ENCODE measurements around the gene SYN1.
"Not testable (repeated sequence)": the region's sequence is repeated elsewhere in the genome, so short reads cannot be mapped to it uniquely, and the experiment has no call there.

Gene SYN1

DNA sequence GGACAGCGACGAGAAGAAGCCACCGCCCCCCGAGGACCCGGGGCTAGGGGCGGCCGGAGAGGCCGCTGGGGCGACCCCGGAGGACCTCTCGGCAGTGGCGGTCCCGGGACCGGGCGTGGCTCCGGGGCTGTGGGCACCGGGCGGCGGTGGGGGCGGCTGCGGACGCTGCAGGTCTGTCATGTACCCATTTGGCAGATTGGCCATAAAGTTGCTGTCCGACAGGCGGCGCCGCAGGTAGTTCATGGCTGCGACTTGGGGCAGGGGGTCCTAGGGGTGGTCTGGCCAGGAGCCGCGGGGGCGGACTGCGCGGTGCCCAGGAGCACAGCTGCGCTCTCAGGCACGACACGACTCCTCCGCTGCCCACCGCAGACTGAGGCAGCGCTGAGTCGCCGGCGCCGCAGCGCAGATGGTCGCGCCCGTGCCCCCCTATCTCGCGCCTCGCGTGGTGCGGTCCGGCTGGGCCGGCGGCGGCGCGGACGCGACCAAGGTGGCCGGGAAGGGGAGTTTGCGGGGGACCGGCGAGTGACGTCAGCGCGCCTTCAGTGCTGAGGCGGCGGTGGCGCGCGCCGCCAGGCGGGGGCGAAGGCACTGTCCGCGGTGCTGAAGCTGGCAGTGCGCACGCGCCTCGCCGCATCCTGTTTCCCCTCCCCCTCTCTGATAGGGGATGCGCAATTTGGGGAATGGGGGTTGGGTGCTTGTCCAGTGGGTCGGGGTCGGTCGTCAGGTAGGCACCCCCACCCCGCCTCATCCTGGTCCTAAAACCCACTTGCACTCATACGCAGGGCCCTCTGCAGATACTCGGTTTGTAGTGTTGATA, at the start of gene SYN1:
Gene SYN1 (minus strand): TSS at position 372 of the 817 bp plus-strand sequence. CDS start 129 bp downstream, at position 243.
- DNase-seq (ENCODE audit: low read depth) = peak; percentile 39

DNA sequence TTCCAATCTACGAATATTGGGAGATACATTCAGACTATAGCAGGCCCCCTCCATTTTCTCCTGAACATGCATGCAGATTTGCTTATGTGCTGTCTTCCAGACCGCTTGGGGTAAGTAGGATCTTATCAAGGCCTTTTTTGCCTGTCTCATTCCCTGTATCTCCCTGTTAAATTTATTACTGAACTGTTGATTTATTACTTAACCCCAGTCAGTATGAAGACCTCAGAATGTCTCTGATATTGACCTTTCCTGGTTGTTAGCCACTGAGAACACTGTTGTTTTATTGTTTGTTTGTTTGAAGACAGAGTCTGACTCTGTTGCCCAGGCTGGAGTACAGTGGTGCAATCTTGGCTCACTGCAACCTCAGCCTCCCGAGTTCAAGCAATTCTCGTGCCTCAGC, 46.1 kb upstream of the SYN1 start:
- not testable (repeated sequence) for DNase-seq (ENCODE audit: low read depth)

DNA sequence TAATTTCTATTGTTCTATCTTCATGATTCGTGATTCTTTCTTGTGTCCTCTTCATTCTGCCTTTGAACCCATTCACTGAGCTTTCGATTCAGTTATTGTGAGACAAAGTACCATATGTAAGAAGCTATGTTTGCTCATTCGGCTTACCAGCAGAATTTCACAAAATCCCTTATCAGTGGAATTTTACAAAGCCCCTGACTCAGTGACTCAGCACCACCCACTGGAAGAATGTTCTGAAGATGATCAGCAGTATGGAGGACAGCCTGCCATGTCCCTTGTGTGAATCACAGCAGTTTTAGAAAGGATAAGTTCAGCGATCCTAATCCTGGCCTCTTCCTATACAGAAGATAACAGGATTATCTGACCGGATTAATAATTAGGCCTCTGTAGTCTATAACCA, 45.1 kb upstream of the SYN1 start:
- no peak for DNase-seq (ENCODE audit: low read depth)

DNA sequence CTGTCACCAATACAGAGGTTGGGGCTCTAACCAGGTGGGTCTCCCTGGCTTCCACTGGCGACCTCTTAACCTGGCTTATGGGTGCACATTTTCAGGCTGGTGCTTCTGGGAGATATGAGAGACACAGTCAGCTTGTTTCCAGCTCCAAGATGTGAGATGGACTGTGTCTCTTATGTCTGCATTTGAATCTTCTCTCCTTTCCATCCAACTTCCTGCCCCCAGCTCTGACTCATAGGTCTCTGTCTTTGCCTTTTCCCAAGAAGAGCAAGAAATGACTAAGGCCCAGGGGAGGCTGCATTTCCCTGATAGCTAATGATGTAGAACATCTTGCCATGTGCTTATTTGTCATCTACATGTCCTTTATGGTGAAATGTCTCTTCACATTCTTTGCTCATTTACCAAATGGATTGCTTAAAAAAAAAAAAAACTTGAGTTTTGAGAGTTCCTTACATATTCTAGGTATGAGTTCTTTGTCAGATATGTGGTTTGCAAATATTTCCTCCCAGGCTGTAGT, 42.5 kb upstream of the SYN1 start:
- DNase-seq (ENCODE audit: low read depth) = peak; percentile 86

DNA sequence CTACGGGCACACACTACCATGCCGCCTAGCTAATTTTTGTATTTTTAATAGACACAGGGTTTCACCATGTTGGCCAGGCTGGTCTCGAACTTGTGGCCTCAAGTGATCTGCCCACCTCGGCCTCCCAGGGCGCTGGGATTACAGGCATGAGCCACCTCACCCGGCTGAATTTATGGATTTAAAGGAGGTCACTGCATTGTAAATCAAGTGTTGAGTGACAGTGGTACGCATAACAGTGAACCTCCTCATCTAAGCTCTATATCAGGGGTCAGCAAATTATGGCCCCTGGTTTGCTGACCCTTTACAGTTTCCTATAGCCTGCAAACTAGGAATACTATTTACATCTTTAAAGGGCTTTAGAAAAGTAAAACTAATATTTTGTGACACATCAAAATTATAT, 41.9 kb upstream of the SYN1 start:
- DNase-seq (ENCODE audit: low read depth) = no peak

DNA sequence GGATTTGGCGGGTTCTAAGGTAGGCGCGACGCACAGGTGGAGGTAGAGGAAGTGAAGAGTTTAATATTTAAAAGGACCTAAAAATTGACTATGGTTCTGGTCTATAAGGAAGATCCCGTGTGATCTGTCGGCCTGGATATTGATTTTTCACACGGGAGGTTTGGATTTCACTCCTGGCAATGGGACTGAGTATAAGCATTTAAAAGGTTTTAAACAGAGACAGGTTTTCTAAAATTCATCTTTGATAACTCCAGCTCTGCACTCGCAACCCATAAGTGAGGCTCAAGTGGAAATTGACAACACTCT, 39.7 kb upstream of the SYN1 start:
- DNase-seq (ENCODE audit: low read depth) = no peak

DNA sequence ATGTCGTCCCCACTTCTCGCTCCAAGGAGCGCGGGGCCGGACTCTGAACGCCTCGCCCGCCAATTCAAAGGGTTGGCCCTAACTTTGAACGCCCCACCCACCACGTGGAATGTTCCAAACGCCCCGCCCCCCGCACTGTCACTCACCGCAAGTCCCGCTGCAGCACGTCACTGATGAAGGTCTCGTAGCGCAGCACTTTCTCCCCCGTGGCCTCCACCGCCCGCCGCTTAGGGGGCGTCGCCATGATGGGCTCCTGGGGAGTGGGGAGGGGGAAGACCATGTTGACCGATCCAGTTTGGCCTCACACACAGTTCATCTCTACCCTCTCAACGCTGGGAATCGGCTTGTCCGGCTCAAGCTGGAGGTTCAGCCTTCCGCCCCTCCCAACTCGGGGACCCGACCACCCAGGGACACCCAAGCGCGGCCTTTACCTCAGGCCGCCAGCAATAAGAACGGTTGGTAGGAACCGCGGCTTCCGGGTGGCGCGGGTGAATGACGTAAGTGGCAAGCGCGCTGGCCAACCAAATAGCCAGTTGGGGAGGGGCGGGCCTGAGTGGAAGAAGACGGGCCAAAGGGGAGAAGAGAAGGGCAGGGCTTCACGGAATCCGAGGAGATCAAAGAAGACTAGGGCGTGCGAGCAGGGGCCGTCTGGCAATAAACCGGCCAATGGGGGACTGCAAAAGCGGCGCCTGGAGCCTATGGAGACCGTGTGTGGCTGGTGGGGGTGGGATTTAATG, 39.2 kb upstream of the SYN1 start, which contains the start of gene UXT:
Gene UXT (minus strand): TSS at position 497 of the 737 bp plus-strand sequence. CDS start 253 bp downstream, at position 244.
- DNase-seq (ENCODE audit: low read depth) = peak; percentile 84

DNA sequence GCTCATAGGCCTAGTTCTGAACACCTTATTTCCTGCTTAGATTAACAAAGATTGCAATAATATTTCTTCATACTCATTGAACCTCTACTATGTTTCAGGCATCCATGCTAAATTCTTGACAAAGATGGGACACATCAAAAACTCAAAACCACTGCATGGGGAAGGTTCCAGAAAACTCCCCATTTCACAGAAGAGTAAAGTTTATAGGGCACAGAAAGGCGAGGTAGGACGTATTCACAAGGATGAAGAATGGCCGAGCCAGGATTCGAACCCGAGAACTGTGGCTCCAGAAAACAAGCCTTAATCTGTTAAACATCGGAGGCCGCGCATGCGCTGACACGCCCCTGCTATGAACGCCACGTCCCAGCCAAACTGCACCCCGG, 38.6 kb upstream of the SYN1 start:
- DNase-seq (ENCODE audit: low read depth) = no peak

DNA sequence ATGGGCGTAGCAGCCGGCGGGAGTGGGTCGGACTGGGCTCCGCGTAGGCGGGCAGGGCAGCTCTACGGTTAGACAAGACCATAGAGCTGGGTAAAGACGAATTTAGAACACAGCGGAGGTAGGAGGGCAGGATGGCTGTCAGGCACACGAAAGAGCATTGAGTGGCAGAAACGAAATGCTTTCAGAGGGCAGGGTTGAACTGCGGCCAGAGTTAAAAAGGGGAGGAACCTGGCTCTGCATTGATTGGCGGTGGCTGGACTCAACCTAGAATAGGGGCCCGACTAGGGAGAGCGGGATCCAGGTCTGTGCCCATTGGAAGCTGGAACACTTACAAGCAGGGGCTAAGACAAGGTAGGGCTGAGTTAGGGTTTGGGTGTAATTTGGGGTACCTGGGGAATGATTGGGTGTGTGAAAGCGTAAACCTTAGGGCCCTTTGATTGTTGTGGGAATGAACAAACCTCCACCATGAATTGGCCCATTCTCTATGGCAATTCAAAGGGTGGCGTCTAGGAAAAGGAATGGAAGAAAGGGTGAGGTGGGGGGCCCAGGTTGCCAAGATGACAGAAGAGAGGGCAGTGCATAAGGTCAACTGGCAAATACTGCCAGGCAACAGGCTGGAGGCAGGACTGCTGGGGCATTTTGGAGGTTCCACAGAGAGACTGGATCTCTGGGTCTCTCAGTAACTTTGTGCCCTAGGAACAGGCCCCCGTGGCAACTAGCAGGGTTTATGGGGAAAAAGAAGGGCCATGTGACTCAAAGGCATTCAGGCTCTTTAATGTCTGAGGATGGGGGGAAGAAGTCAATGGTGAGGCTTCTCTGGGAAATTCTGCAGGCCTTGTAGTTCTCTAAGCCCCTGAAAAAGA, 31.6 kb upstream of the SYN1 start:
- no peak for DNase-seq (ENCODE audit: low read depth)

DNA sequence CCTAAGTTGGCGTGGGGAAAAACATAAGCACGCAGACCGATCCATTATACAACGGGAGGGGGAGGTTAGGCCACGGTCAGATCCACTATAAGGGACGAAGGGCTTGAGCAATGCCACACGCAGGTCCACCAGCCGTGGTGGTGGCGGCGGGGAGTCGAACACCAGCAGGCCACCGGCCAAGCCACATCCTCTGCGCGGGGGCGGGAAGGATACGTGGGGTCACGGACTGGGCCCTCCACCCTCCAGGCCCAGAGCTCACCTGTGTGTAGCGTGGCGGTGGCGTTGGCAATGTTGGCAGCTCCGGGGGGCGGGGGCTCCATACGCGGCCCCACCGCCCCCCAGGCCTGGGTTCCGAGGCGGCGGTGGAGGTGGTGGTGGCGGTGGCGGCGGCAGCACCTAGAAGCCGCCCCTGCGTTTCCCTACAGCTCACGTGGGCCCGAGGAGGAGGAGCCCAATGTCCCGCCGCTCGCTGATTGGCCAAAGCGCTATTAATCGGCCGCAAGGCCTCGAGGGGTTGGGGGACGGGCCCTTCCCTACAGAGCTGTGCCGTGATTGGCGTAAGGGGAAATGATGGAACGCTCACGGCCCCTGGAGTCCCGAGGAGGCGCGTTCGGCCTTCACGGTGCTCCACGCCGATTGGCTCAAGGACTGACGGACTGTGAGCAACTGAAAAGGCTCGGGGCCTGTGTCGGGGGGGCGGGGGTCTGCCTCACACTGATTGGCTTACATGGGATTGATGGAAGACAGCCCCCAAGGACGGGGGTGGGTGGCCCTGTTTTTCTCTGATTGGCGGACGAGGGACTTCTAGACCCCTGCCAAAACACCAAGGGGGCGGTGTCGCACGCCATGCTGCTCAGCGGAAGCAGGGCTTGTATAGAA, 30.7 kb upstream of the SYN1 start, which contains the start of gene ELK1:
Gene ELK1 (minus strand): TSS at position 400 of the 879 bp plus-strand sequence. CDS start 9,122 bp downstream, outside the sequence.
- peak; percentile 96 for DNase-seq (ENCODE audit: low read depth)

DNA sequence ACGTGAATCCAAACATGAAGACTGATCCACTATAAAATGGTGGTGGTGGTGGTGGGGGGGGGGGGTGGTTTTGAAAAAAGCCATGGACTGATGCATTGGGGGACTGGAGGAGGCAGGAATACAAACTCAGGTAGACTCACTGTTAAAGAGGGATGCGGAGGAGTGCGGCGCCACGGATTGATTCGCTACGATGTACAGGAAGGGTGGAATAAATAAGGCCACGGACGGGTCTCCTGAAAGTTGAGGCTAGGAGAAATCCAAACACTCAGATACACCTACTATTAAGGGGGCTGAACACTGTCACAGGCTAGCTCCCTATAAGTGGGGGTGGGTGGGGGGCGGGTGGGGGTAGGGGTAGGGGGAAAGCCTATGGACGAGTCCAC, 30.1 kb upstream of the SYN1 start:
- no peak for DNase-seq (ENCODE audit: low read depth)

DNA sequence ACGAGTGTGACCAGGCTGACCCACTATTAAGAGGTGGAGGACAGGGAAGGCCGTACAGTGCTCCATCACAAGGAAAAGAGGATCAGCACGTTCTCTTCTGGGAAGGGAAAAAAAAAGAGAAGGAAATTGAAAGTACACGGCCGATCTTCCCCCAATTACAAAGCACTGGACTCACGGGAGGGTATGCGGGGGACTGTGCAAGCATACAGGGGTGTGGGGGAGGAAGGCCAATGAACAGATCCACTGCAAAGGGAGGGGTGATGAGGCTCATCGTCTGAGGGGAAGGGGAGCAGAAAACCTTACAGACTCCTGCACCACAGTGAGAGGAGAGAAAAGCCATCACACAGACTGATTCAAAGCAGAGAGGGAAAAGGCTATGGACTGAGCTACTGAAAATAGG, 29.6 kb upstream of the SYN1 start:
- no peak for DNase-seq (ENCODE audit: low read depth)

DNA sequence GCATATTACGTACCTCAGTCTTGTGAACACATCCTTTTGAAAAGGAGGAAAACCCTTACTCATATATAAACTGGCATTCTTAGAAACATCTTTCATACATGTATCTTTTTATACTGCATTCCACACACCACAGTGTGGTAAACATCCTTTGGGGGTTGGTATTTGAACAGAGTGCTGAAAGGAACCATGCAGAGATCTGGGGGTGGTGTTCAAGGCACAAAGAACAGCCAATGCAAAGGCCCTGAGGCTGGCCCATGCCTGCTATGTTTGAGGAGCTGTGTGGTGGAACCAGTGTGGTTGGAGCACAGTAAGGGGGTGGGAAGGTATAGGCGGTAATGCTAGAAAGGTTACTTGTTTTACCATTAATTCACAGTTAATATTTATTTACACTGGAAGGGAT, 28.7 kb upstream of the SYN1 start:
- no peak for DNase-seq (ENCODE audit: low read depth)

DNA sequence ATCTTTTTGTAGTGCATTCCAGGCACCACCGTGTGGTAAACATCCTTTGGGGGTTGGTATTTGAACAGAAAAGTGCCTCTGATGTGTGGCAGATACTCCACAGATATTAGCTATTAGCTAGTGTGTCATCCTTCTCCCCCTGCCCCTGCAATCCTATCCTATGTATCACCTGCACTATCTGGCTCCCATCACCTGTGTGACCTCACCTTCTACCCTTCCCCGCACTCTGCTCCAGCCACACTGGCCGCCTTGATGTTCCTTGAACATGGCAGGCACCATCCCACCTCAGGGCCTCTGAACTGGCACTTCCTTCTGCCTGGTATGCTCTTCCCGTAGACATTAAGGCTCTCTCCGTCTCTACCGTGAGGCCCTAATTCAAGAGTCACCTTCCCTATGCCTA, 27.0 kb upstream of the SYN1 start:
- no peak for DNase-seq (ENCODE audit: low read depth)

DNA sequence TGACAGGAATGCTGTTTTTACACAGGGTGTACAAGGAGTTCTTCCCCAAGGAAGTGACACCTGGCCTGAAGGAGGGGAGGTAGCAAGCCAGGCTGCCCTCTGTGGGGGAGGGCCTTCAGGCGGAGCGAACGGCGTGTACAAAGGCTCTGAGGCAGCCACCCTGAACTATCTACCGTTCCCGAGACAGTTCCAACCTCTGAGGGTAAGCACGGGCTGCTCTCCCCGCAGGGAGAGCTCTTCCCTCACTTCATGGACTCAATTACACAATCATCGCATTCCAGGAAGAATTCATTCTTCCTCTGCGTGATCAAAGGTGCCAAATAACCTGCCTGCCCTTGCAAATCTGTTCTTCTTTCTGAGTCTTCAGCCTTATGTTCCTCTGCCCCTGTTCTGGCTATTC, 25.9 kb upstream of the SYN1 start:
- no peak for DNase-seq (ENCODE audit: low read depth)

DNA sequence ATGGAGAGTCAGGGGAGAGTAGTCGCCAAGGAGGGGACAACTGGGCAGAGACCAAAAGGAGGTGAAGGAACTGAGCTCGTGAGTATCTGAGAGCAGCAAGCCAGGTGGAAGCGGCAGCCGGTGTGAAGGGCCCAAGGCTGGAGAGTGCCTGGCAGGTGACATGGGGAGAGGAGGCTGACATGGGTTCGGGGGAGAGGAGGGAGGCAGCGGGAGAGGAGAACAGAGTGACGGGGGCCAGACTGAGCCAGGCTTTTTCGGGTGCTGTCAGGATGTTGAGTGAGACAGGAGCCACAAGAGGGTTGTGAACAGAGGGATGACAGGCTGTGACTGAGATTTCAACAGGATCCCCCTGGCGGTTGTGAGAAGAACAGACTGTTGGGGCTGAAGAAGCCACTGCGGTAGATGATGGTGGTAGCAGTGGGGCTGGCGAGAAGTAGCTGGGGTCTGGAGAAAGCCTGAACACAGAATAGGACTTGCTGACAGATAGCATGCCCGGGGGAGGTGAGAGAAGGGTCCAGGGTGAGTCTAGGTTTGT, 25.0 kb upstream of the SYN1 start:
- no peak for DNase-seq (ENCODE audit: low read depth)

DNA sequence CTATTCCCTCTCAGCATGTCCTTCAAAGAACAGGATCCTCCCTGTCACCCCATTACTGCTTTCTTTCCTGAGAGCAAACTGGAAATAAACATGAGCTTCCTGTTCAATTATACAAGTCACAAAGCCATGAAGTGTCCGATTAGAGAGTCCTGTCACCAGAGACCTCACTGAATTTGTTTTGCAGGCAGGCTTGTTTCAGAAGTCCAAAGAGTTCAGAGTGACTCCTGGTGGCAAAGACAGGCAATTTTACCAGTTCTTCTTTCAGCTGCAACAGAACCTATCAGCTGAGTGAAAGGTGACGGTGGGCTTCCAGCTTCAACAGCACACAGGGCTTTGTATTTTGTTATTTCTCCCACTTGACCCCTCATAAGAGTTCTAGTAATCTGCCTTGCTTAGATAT, 24.3 kb upstream of the SYN1 start:
- DNase-seq (ENCODE audit: low read depth) = no peak

DNA sequence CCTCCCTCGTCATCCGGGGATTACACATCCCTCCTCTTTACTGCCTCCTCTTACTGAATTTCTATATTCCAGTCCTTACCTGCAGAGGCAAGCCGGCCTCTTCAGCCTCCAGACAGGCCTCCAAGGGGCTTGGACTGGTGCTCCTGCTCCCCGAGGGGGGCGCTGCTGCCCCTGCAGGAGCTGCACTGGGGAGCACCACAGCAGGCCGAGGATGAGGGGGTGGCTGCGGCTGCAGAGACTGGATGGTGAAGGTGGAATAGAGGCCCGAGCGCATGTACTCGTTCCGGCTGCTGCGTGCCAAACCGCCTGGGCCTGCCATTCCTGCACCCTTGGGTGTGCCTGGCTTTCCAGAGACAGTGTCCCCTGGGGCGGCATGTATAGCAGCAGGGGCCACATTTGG, 19.2 kb upstream of the SYN1 start:
- DNase-seq (ENCODE audit: low read depth) = no peak

DNA sequence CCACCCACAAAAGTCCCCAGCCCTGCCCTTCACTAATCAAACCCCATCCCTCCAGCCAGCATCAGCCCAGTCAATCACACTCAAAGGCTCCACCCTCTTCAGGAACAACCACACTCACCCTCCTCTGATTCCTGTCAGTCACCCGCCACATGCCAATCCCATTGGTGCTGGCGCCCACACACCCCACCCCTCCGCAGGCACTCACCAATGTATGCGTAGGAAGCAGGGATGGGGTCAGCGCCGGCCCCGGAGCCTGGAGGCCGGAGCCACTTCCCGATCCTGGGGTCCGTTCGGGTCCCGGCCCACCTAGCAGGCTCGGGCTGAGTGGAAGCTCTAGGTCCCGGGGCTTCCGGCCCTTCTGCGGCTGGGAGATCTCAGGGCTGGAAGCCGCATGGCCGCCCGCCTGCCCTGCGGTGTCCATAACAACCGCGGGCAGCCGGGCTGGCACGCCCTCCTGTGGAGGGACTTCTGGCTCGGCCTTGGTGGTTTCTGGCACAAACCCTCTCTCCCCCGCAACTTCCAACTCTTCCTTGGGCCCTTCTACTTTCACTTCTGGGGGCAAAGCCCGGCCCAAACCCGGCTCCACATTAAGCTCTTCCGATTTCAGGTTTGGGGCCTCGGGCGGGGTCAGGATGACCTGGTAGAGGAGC, 18.0 kb upstream of the SYN1 start:
- no peak for DNase-seq (ENCODE audit: low read depth)

DNA sequence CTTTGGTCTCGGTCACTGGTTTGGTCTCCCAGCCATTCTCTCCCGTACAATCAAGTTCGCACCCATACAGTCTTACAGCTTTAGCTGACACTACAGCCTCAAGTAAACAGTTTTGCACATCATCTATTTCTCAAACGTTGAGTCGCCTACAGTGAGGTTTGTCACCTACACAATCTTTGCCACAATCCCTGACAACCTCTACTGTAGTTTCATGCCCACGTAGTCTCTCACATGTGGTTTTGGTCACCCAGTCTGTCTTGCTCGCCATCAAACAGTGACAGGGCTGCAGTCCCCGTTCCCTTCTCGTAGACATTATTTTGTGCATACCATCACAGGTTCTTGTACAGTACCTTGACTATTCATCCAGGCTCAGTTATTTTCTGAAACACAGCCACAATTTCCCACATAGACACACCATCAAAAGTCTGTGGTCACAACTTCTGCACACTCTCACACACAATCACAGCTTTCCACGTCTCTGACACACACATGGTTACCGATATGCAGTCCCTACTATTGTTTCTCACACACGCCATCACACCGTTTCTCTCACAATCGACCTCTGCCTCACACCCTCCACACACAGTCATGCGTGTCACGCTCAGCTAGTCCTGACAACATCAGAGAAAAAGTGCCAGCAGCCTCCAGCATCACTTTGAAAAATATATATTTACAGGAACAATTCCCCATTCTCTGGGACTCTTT, 15.4 kb upstream of the SYN1 start:
- no peak for DNase-seq (ENCODE audit: low read depth)
